A549 (cell line): ENCODE results near the gene CCDC90B. TPM values are rescaled to one million over a fixed set of nuclear protein-coding genes. Genes with fewer than 3 reads are reported as not detected.
A peak's percentile ranks its signal among the peaks of the same experiment; 100 is the strongest.
"Not testable (repeated sequence)": the region's sequence is repeated elsewhere in the genome, so short reads cannot be mapped to it uniquely, and the experiment has no call there.

Experiments used
- ATAC-seq, 2 experiments: fragments of 200-7000 bp in 1 of 2; fragments of >200 bp in 1 of 2; cut with Nextera tagmentation in 1 of 2; cut with Tn5 transposase in 1 of 2; 3 replicates each; pipeline versions ENCODE4 v1.8.0 to v1.9.1; 2018 to 2020; ENCODE audit warnings: mild to moderate bottlenecking in 1 of 2, moderate library complexity in 1 of 2
- CTCF ChIA-PET: fragments of 300-600 bp; sonication (Branson Sonifier 250); formaldehyde crosslinking; extraction: SDS; loops from one replicate; lab custom pipeline; 2021; ENCODE audit warnings: antibody characterized with exemption, inconsistent platforms; lab: Yijun Ruan, JAX
- POLR2A ChIA-PET: fragments of 350-600 bp; formaldehyde crosslinking; extraction: SDS; loops from one replicate; lab custom pipeline; 2021; ENCODE audit warnings: antibody characterized with exemption, inconsistent platforms; lab: Yijun Ruan, JAX
- DNase-seq, 2 experiments: peaks; one replicate each; pipeline versions ENCODE4 v3.0.0 to v3.0.0-alpha.2; 2011 to 2016; ENCODE audit warnings: low read depth in 1 of 2, low spot score in 1 of 2
- FAIRE-seq: peaks from 2 replicates; lab custom pipeline; 2011; peaks lifted over from hg19 to GRCh38; lab: Jason Lieb, UNC
- H3K27ac ChIP-seq, 2 experiments: fragments of >200 bp; sonication (Bioruptor Twin); formaldehyde crosslinking; 3 replicates each; pipeline ENCODE4 v1.5.1; 2016 to 2017
- H3K4me1 ChIP-seq: fragments of >200 bp; sonication (Bioruptor Twin); formaldehyde crosslinking; 3 replicates; pipeline ENCODE4 v1.6.1; 2016
- H3K4me2 ChIP-seq: fragments of >200 bp; sonication (Bioruptor Twin); formaldehyde crosslinking; 3 replicates; pipeline ENCODE4 v1.6.1; 2016
- H3K4me3 ChIP-seq: fragments of >200 bp; sonication (Bioruptor Twin); formaldehyde crosslinking; 3 replicates; pipeline ENCODE4 v1.5.1; 2016
- H3K9me3 ChIP-seq: fragments of >200 bp; sonication (Bioruptor Twin); formaldehyde crosslinking; 3 replicates; pipeline ENCODE4 v1.6.1; 2016
- CBX2 ChIP-seq: fragments of 200-600 bp; sonication (generic); IDR thresholded peaks from 2 replicates; pipeline ENCODE4 v1.6.1; 2016; ENCODE audit warnings: low read depth, mild to moderate bottlenecking, borderline replicate concordance
- CBX8 ChIP-seq: fragments of 200-600 bp; sonication (generic); IDR thresholded peaks from 2 replicates; pipeline ENCODE4 v1.6.1; 2016
- EHMT2 ChIP-seq: fragments of 200-600 bp; sonication (generic); IDR thresholded peaks from 2 replicates; pipeline ENCODE4 v1.6.1; 2016; ENCODE audit warnings: antibody characterized with exemption, low read depth, mild to moderate bottlenecking, moderate library complexity
- ESRRA ChIP-seq: fragments of 150-350 bp; IDR thresholded peaks from 2 replicates; pipeline ENCODE4 v1.6.1; 2014; ENCODE audit warnings: mild to moderate bottlenecking, low read length, borderline replicate concordance
- FOSL2 ChIP-seq, 2 experiments: fragments of 450-650 bp in 1 of 2; fragments of >200 bp in 1 of 2; sonication (Bioruptor Twin) in 1 of 2; formaldehyde crosslinking; IDR thresholded peaks; 2 replicates each; pipeline versions ENCODE4 v1.5.0 to v1.6.1; 2016 to 2020; ENCODE audit warnings: mild to moderate bottlenecking in 1 of 2, moderate library complexity in 1 of 2
- HOXB13 ChIP-seq: fragments of 250-450 bp; sonication (Bioruptor Pico); IDR thresholded peaks from 2 replicates; pipeline ENCODE4 v1.5.0; 2020; ENCODE audit warnings: low read depth, mild to moderate bottlenecking, moderate library complexity
- JUN ChIP-seq, 2 experiments: fragments of >200 bp; sonication (Bioruptor Twin); formaldehyde crosslinking; IDR thresholded peaks; 2 replicates in 1 of 2; 3 replicates in 1 of 2; pipeline ENCODE4 v1.6.1; 2016 to 2017
- KDM1A ChIP-seq: fragments of 200-600 bp; sonication (generic); IDR thresholded peaks from 2 replicates; pipeline ENCODE4 v1.6.1; 2016; ENCODE audit warnings: low read depth, mild to moderate bottlenecking
- KDM5A ChIP-seq: fragments of 200-600 bp; sonication (generic); IDR thresholded peaks from 2 replicates; pipeline ENCODE4 v1.6.1; 2016; ENCODE audit warnings: antibody characterized with exemption, mild to moderate bottlenecking
- MAFK ChIP-seq: fragments of 450-650 bp; IDR thresholded peaks from 2 replicates; pipeline ENCODE4 v1.6.1; 2014; ENCODE audit not compliant: partially characterized antibody
- MAZ ChIP-seq: fragments of 150-350 bp; IDR thresholded peaks from 2 replicates; pipeline ENCODE4 v1.6.1; 2014; ENCODE audit warnings: antibody characterized with exemption, low read depth, low read length, borderline replicate concordance
- MYC ChIP-seq: IDR thresholded peaks from 2 replicates; pipeline ENCODE4 v1.6.1; 2012; ENCODE audit warnings: mild to moderate bottlenecking, inconsistent platforms, low read length, improper control_type of control experiment, borderline replicate concordance
- NFE2L2 ChIP-seq: fragments of 150-350 bp; conservative IDR thresholded peaks from 2 replicates; pipeline ENCODE4 v1.6.1; 2014; ENCODE audit warnings: low read length
- REST ChIP-seq: fragments of 200-600 bp; sonication (generic); IDR thresholded peaks from 2 replicates; pipeline ENCODE4 v1.6.1; 2016; ENCODE audit warnings: antibody characterized with exemption, mild to moderate bottlenecking, moderate library complexity
- RNF2 ChIP-seq: fragments of 200-600 bp; sonication (generic); IDR thresholded peaks from 2 replicates; pipeline ENCODE4 v1.6.1; 2016; ENCODE audit warnings: low read depth, mild to moderate bottlenecking, antibody characterized with exemption, moderate library complexity, borderline replicate concordance
- SREBF2 ChIP-seq: fragments of 450-650 bp; IDR thresholded peaks from 2 replicates; pipeline ENCODE4 v1.6.1; 2014; ENCODE audit warnings: mild to moderate bottlenecking, moderate library complexity
- TFCP2L1 ChIP-seq: fragments of 250-450 bp; sonication (Bioruptor Pico); IDR thresholded peaks from 2 replicates; pipeline ENCODE4 v1.5.0; 2021; ENCODE audit warnings: mild to moderate bottlenecking
- TP53 ChIP-seq: fragments of 250-450 bp; sonication (Bioruptor Pico); IDR thresholded peaks from 2 replicates; pipeline ENCODE4 v1.5.0; 2021; ENCODE audit warnings: mild to moderate bottlenecking, moderate library complexity
- ZFP36 ChIP-seq: fragments of 450-650 bp; IDR thresholded peaks from 2 replicates; pipeline ENCODE4 v1.6.1; 2014; ENCODE audit warnings: borderline replicate concordance; ENCODE audit not compliant: partially characterized antibody
- WGBS: methylation state at CpG from one replicate; pipeline ENCODE4 v1.1.6; 2017; ENCODE audit errors: missing lambda C conversion rate; 5-methylcytosine and 5-hydroxymethylcytosine counted together
- polyA plus RNA-seq, 4 experiments: library from polyadenylated mRNA; depleted of rRNA in 3 of 4; stranded (reverse); fragments of >200 nt; fragmentation: RNase III in 1 of 4; extraction: RNeasy Plus Mini Kit Qiagen cat#74134 plus additional on column Dnase treatment in 1 of 4; gene quantifications; 2 replicates in 3 of 4; 3 replicates in 1 of 4; pipeline ENCODE4 v1.2.3, GENCODE V29; 2011 to 2017
- TF ChIP-seq, protein P1 (sequence below): IDR thresholded peaks from 2 replicates; pipeline ENCODE4 v1.6.1; 2012
- TF ChIP-seq, protein P2 (sequence below): fragments of 250-450 bp; sonication (Bioruptor Pico); IDR thresholded peaks from 2 replicates; pipeline ENCODE4 v1.5.0; 2021; ENCODE audit warnings: mild to moderate bottlenecking, moderate library complexity, borderline replicate concordance

Gene CCDC90B
- polyA plus RNA-seq, 2 of the 4 experiments (the other 2 are of a cell fraction) = 63.7 to 80.5 TPM

DNA sequence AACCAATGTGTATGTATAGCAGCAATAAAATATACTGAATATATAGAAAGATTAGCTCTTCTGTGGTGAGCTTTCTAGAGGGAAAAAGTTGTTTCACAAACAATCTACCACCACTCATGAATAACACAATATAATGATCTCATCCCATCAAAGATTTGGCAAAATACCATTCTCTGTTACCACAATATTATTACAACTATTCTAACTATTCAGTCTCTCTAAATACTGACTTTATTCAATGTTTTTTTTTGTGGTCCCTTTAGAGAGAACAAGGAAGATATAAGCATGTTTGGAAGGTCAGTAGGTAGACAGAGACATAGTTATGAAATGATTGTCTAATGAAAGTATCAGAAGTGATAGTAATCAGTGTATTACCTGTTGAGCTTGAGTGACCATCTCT, 7.8 kb downstream of the CCDC90B start (continued):
- TF ChIP-seq REST (no peak), MAZ (no peak), CBX8 (no peak), FOSL2 (IDR thresholded peaks at IDR 0.05) (no peak), FOSL2 (CRISPR knock-in tag; IDR thresholded peaks at IDR 0.05) (no peak)
- TF ChIP-seq, all 56 proteins: peak for 0

GRCh38 chr11:83275888-83276641, 10.1 kb downstream of the CCDC90B start:
- ATAC-seq (no peak), FAIRE-seq (no peak), DNase-seq (no peak)
- POLR2A ChIA-PET = interaction anchor here (2.3 kb wide), 1 partner anchor 10 kb away, joined by 13 read pairs; the partner anchor contains the start of gene CCDC90B
- 88% methylated on average over 8 of the region's 8 CpGs for WGBS
- Histone ChIP-seq H3K4me1 (peaks cover 6% of the 10 kb centered on the region; the same call in 1 of the 3 replicates), H3K4me2 (no peak overlapping the region), H3K9me3 (no peaks in the 10 kb centered on the region), H3K4me3 (no peak overlapping the region), H3K27ac (no peak overlapping the region)
- CTCF ChIA-PET = interaction anchor here (0.6 to 1.8 kb wide), 5 partner anchors 9 to 1180 kb away, joined by 3 to 7 read pairs (median 4); no protein-coding TSS in a partner anchor
- TF ChIP-seq MAFK (peak; percentile 88), SREBF2 (no peak)

GRCh38 chr11:83272627-83273026, 13.5 kb downstream of the CCDC90B start:
- no peak for TF ChIP-seq HOXB13 (CRISPR knock-in tag)
- no peak for TF ChIP-seq EHMT2
- TF ChIP-seq MYC = no peak
- no peak for TF ChIP-seq ZFP36
- no peak for TF ChIP-seq NFE2L2
- TF ChIP-seq, protein P1, sequence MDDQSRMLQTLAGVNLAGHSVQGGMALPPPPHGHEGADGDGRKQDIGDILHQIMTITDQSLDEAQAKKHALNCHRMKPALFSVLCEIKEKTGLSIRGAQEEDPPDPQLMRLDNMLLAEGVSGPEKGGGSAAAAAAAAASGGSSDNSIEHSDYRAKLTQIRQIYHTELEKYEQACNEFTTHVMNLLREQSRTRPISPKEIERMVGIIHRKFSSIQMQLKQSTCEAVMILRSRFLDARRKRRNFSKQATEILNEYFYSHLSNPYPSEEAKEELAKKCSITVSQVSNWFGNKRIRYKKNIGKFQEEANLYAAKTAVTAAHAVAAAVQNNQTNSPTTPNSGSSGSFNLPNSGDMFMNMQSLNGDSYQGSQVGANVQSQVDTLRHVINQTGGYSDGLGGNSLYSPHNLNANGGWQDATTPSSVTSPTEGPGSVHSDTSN = no peak
- no peak for TF ChIP-seq KDM5A
- TF ChIP-seq CBX2 = no peak
- no peak for TF ChIP-seq ESRRA
- no peak for TF ChIP-seq JUN (IDR thresholded peaks at IDR 0.05)
- no peak for TF ChIP-seq KDM1A
- TF ChIP-seq RNF2 = no peak
- no peak for TF ChIP-seq TP53 (CRISPR knock-in tag)
- TF ChIP-seq TFCP2L1 (CRISPR knock-in tag) = no peak
- TF ChIP-seq, protein P2, sequence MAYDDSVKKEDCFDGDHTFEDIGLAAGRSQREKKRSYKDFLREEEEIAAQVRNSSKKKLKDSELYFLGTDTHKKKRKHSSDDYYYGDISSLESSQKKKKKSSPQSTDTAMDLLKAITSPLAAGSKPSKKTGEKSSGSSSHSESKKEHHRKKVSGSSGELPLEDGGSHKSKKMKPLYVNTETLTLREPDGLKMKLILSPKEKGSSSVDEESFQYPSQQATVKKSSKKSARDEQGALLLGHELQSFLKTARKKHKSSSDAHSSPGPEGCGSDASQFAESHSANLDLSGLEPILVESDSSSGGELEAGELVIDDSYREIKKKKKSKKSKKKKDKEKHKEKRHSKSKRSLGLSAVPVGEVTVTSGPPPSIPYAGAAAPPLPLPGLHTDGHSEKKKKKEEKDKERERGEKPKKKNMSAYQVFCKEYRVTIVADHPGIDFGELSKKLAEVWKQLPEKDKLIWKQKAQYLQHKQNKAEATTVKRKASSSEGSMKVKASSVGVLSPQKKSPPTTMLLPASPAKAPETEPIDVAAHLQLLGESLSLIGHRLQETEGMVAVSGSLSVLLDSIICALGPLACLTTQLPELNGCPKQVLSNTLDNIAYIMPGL (CRISPR knock-in tag) = no peak
- no peaks in the 10 kb centered on the region for H3K9me3 ChIP-seq
- CTCF ChIA-PET = interaction anchor here (1.4 kb wide), 1 partner anchor 12 kb away, joined by 6 read pairs; no protein-coding TSS in a partner anchor
- H3K27ac ChIP-seq = no peak overlapping the region
- FAIRE-seq = no peak
- POLR2A ChIA-PET = interaction anchor here (1.1 kb wide), 1 partner anchor 13 kb away, joined by 6 read pairs; the partner anchor contains the start of gene CCDC90B
- H3K4me1 ChIP-seq = peaks cover 6% of the 10 kb centered on the region; the same call in 1 of the 3 replicates
- H3K4me2 ChIP-seq = no peak overlapping the region
- H3K4me3 ChIP-seq = no peak overlapping the region
- no peak; a peak in 1 of 6 replicates for ATAC-seq
- no peak for DNase-seq

GRCh38 chr11:83271734-83272133, 14.4 kb downstream of the CCDC90B start:
- WGBS = 93% methylated on average over 5 of the region's 5 CpGs
- FAIRE-seq, CTCF ChIA-PET, H3K4me3 ChIP-seq, DNase-seq, H3K4me1 ChIP-seq, H3K4me2 ChIP-seq, H3K9me3 ChIP-seq, ATAC-seq, POLR2A ChIA-PET, H3K27ac ChIP-seq: not testable (repeated sequence)

GRCh38 chr11:83269080-83269479, 17.1 kb downstream of the CCDC90B start:
- H3K4me1 ChIP-seq, H3K4me3 ChIP-seq, H3K9me3 ChIP-seq, H3K27ac ChIP-seq, H3K4me2 ChIP-seq, DNase-seq, ATAC-seq, POLR2A ChIA-PET, FAIRE-seq: not testable (repeated sequence)
- CTCF ChIA-PET = interaction anchor here (0.6 to 1.7 kb wide), 2 partner anchors 254 to 547 kb away, joined by 4 read pairs; no protein-coding TSS in a partner anchor
- 60% methylated on average over 2 of the region's 2 CpGs for WGBS
